Neural cell (in vitro differentiated cells): ENCODE measurements around the gene SDF2L1. TPM values are rescaled to one million over a fixed set of nuclear protein-coding genes. Genes with fewer than 3 reads are reported as not detected.

Source experiments
- H2AFZ ChIP-seq: fragments of 200-600, 300-800 bp; sonication (generic), shearing (Covaris generic); 2 replicates; pipeline ENCODE4 v1.6.0; 2014; ENCODE audit warnings: low read depth, mild to moderate bottlenecking, antibody characterized with exemption, low read length, moderate library complexity
- H3F3A ChIP-seq: fragments of 200-600 bp; shearing (Covaris generic); 2 replicates; pipeline ENCODE4 v1.6.1; 2016; ENCODE audit warnings: mild to moderate bottlenecking, moderate library complexity, mixed read lengths, antibody characterized with exemption, low read length; ENCODE audit not compliant: insufficient read depth, poor library complexity, severe bottlenecking
- H3K27ac ChIP-seq: fragments of 200-600, 300-800 bp; sonication (generic), shearing (Covaris generic); 2 replicates; pipeline ENCODE4 v1.5.1; 2014; ENCODE audit warnings: mild to moderate bottlenecking, low read length, moderate library complexity
- H3K27me3 ChIP-seq: fragments of 300-800, 200-600 bp; sonication (generic), shearing (Covaris generic); 2 replicates; pipeline ENCODE4 v1.6.0; 2014; ENCODE audit warnings: mild to moderate bottlenecking, low read depth, low read length, moderate library complexity; ENCODE audit not compliant: insufficient read depth
- H3K36me3 ChIP-seq: fragments of 300-800, 200-600 bp; sonication (generic), shearing (Covaris generic); 2 replicates; pipeline ENCODE4 v1.5.1; 2014; ENCODE audit warnings: mild to moderate bottlenecking, antibody characterized with exemption, low read length, moderate library complexity; ENCODE audit not compliant: insufficient read depth
- H3K4me2 ChIP-seq: fragments of 300-800, 200-600 bp; sonication (generic), shearing (Covaris generic); 2 replicates; pipeline ENCODE4 v1.6.0; 2014; ENCODE audit warnings: mild to moderate bottlenecking, low read length
- H3K4me3 ChIP-seq: fragments of 300-800, 200-600 bp; sonication (generic), shearing (Covaris generic); 2 replicates; pipeline ENCODE4 v1.5.1; 2014; ENCODE audit warnings: mild to moderate bottlenecking, low read length, moderate library complexity
- H3K79me2 ChIP-seq: fragments of 200-600 bp; shearing (Covaris generic); replicated peaks from 2 replicates; pipeline ENCODE4 v1.6.0; 2014; ENCODE audit warnings: mild to moderate bottlenecking, low read length, moderate library complexity; ENCODE audit not compliant: insufficient read depth
- H3K9ac ChIP-seq: fragments of 300-800, 200-600 bp; sonication (generic), shearing (Covaris generic); 2 replicates; pipeline ENCODE4 v1.6.1; 2016; ENCODE audit warnings: mild to moderate bottlenecking, low read length, mixed read lengths
- H3K9me2 ChIP-seq: fragments of 200-600 bp; shearing (Covaris generic); 2 replicates; pipeline ENCODE4 v1.6.1; 2016; ENCODE audit warnings: mild to moderate bottlenecking, low read length, mixed read lengths; ENCODE audit not compliant: insufficient read depth
- H3K9me3 ChIP-seq: fragments of 200-600, 300-800 bp; sonication (generic), shearing (Covaris generic); 2 replicates; pipeline ENCODE4 v1.6.1; 2016; ENCODE audit warnings: mild to moderate bottlenecking, mixed run types, low read length, moderate library complexity, mixed read lengths
- H4K20me1 ChIP-seq: fragments of 200-600 bp; shearing (Covaris generic); 2 replicates; pipeline ENCODE4 v1.6.1; 2016; ENCODE audit warnings: mild to moderate bottlenecking, mixed run types; ENCODE audit not compliant: insufficient read depth
- CTCF ChIP-seq: fragments of 450-650 bp; IDR thresholded peaks from 2 replicates; pipeline ENCODE4 v1.5.1; 2014; ENCODE audit warnings: antibody characterized with exemption, mild to moderate bottlenecking, moderate library complexity; ENCODE audit not compliant: poor library complexity, severe bottlenecking
- EP300 ChIP-seq: fragments of 450-650 bp; conservative IDR thresholded peaks from 2 replicates; pipeline ENCODE4 v1.6.1; 2014; ENCODE audit warnings: antibody characterized with exemption, mild to moderate bottlenecking, moderate library complexity; ENCODE audit not compliant: poor library complexity, severe bottlenecking
- EZH2 ChIP-seq: fragments of 200-600, 300-800 bp; shearing (Covaris generic), sonication (generic); IDR thresholded peaks from 2 replicates; pipeline ENCODE4 v1.6.1; 2014; ENCODE audit warnings: antibody characterized with exemption, low read length, borderline replicate concordance, mild to moderate bottlenecking; ENCODE audit not compliant: insufficient read depth, poor library complexity, severe bottlenecking
- MXI1 ChIP-seq: fragments of 450-650 bp; conservative IDR thresholded peaks from 2 replicates; pipeline ENCODE4 v1.6.1; 2014; ENCODE audit warnings: antibody characterized with exemption, mild to moderate bottlenecking; ENCODE audit not compliant: poor library complexity, severe bottlenecking
- POLR2AphosphoS5 ChIP-seq: IDR thresholded peaks from 2 replicates; pipeline ENCODE4 v1.6.1; 2012
- RAD21 ChIP-seq: fragments of 450-650 bp; conservative IDR thresholded peaks from 2 replicates; pipeline ENCODE4 v1.6.1; 2014; ENCODE audit warnings: antibody characterized with exemption, mild to moderate bottlenecking, moderate library complexity
- REST ChIP-seq: IDR thresholded peaks from 2 replicates; pipeline ENCODE4 v1.6.1; 2012; ENCODE audit warnings: borderline replicate concordance
- SMC3 ChIP-seq: fragments of 450-650 bp; conservative IDR thresholded peaks from 2 replicates; pipeline ENCODE4 v1.6.1; 2014; ENCODE audit warnings: antibody characterized with exemption, mild to moderate bottlenecking, moderate library complexity; ENCODE audit not compliant: poor library complexity
- TAF1 ChIP-seq: IDR thresholded peaks from 2 replicates; pipeline ENCODE4 v1.6.1; 2012; ENCODE audit warnings: low read depth
- polyA plus RNA-seq: library from polyadenylated mRNA; depleted of rRNA; stranded (reverse); fragments of >200 nt; gene quantifications from 2 replicates; pipeline ENCODE4 v1.2.3, GENCODE V29; 2014

Gene SDF2L1
- polyA plus RNA-seq, 1 donor from 2014 or later, result 11.0 TPM

- Histone ChIP-seq H3K4me2 (no peak overlapping the region), H3K9me2 (no peaks in the 10 kb centered on the region), H3K9ac (no peak overlapping the region), H3K9me3 (no peaks in the 10 kb centered on the region), H3K36me3 (no peaks in the 10 kb centered on the region), H3K27me3 (no peaks in the 10 kb centered on the region), H3K27ac (no peak overlapping the region), H3F3A (no peaks in the 10 kb centered on the region), H3K79me2 (no peaks in the 10 kb centered on the region), H3K4me3 (no peak overlapping the region), H4K20me1 (no peaks in the 10 kb centered on the region), H2AFZ (no peak overlapping the region)
- no peak for TF ChIP-seq MXI1
- TF ChIP-seq RAD21, result no peak
- no peak for TF ChIP-seq CTCF
- no peak for TF ChIP-seq POLR2AphosphoS5
- no peak for TF ChIP-seq TAF1
- no peak for TF ChIP-seq SMC3
- TF ChIP-seq REST, result no peak
- no peak for TF ChIP-seq EZH2
- no peak for TF ChIP-seq EP300
Observed at GRCh38 chr22:21631025-21631424, 11.1 kb upstream of the SDF2L1 start.

- Histone ChIP-seq H4K20me1 (no peaks in the 10 kb centered on the region), H3K9me3 (no peaks in the 10 kb centered on the region), H3K27me3 (no peaks in the 10 kb centered on the region), H3K4me2 (no peak within 1 kb of the TSS), H3K36me3 (no peaks in the 10 kb centered on the region), H2AFZ (no peak within 1 kb of the TSS), H3F3A (no peaks in the 10 kb centered on the region), H3K79me2 (no peaks in the 10 kb centered on the region), H3K4me3 (no peak within 1 kb of the TSS), H3K9ac (no peak within 1 kb of the TSS), H3K9me2 (no peaks in the 10 kb centered on the region), H3K27ac (no peak within 1 kb of the TSS)
- TF ChIP-seq REST (no peak), TAF1 (no peak), SMC3 (no peak), RAD21 (no peak), POLR2AphosphoS5 (no peak), MXI1 (no peak), EZH2 (no peak), CTCF (no peak), EP300 (no peak)
Observed at GRCh38 chr22:21632237-21632895, 9.7 kb upstream of the SDF2L1 start, which contains the start of gene CCDC116. CCDC116 (plus strand) TSS chr22:21632760; CDS start chr22:21633182, 422 bp downstream.
